Endothelial cell (in vitro differentiated cells): ENCODE results near the gene FABP6. TPM values are rescaled to one million over a fixed set of nuclear protein-coding genes. Genes with fewer than 3 reads are reported as not detected.

ENCODE experiments used
- DNase-seq: peaks from one replicate; pipeline ENCODE4 v3.0.0; 2021; ENCODE audit warnings: low spot score
- H3K27ac Mint-ChIP-seq: one replicate; pipeline ENCODE4 v1.8.0; 2021; ENCODE audit warnings: mixed read lengths, inconsistent platforms; ENCODE audit not compliant: unreplicated experiment
- H3K27me3 Mint-ChIP-seq: one replicate; pipeline ENCODE4 v1.8.0; 2021; ENCODE audit warnings: mild to moderate bottlenecking, moderate library complexity, mixed read lengths, inconsistent platforms; ENCODE audit not compliant: unreplicated experiment
- H3K36me3 Mint-ChIP-seq: one replicate; pipeline ENCODE4 v1.8.0; 2021; ENCODE audit warnings: mild to moderate bottlenecking, low read depth, mixed read lengths, inconsistent platforms; ENCODE audit not compliant: unreplicated experiment
- H3K4me1 Mint-ChIP-seq: one replicate; pipeline ENCODE4 v1.8.0; 2021; ENCODE audit warnings: mild to moderate bottlenecking, mixed read lengths, inconsistent platforms; ENCODE audit not compliant: unreplicated experiment
- H3K4me3 Mint-ChIP-seq: one replicate; pipeline ENCODE4 v1.8.0; 2021; ENCODE audit warnings: mild to moderate bottlenecking, mixed read lengths, inconsistent platforms; ENCODE audit not compliant: unreplicated experiment
- H3K9me3 Mint-ChIP-seq: one replicate; pipeline ENCODE4 v1.8.0; 2021; ENCODE audit warnings: mixed read lengths, inconsistent platforms; ENCODE audit not compliant: unreplicated experiment
- CTCF ChIP-seq: fragments of 200-600 bp; sonication (generic); IDR thresholded peaks from one replicate; pipeline ENCODE4 v1.5.0; 2021; ENCODE audit warnings: antibody characterized with exemption; ENCODE audit not compliant: unreplicated experiment
- total RNA-seq: library from RNA; stranded (reverse); fragmentation: NEBNext Ultra II Directional; extraction: Animal tissue kit (Norgen Biotek cat#: 25700); gene quantifications from one replicate; pipeline ENCODE4 v1.2.1, GENCODE V29; 2021; ENCODE audit not compliant: unreplicated experiment

FABP6 gene
- total RNA-seq, 1 donor from 2014 or later: 1.2 TPM

GRCh38 chr5:160286947-160287346 lies 57.6 kb downstream of the FABP6 start:
- Mint-ChIP-seq H3K36me3 (peaks cover 12% of the 10 kb centered on the region), H3K27me3 (peaks cover 7% of the 10 kb centered on the region), H3K4me3 (no peak overlapping the region), H3K9me3 (no peaks in the 10 kb centered on the region), H3K4me1 (peaks cover 32% of the 10 kb centered on the region), H3K27ac (no peak overlapping the region)
- TF ChIP-seq CTCF: no peak
- no peak for DNase-seq

GRCh38 chr5:160287378-160288051 lies 58.2 kb downstream of the FABP6 start:
- peak; percentile 47 for DNase-seq
- H3K27me3 Mint-ChIP-seq: peaks cover 7% of the 10 kb centered on the region
- no peak for TF ChIP-seq CTCF
- H3K4me1 Mint-ChIP-seq: peaks cover 27% of the 10 kb centered on the region
- H3K27ac Mint-ChIP-seq: no peak overlapping the region
- no peak overlapping the region for H3K4me3 Mint-ChIP-seq
- peaks cover 12% of the 10 kb centered on the region for H3K36me3 Mint-ChIP-seq
- H3K9me3 Mint-ChIP-seq: no peaks in the 10 kb centered on the region

Other genes starting within 250 kb of the FABP6 start
- gene TTC1, start 220.4 kb upstream of the FABP6 start, total RNA-seq: 49.8 TPM
- gene PWWP2A, start 110.1 kb upstream of the FABP6 start, total RNA-seq: 49.2 TPM
- gene CCNJL, start 83.1 kb downstream of the FABP6 start, total RNA-seq: 65.0 TPM
- not detected for gene C1QTNF2, start 141.1 kb downstream of the FABP6 start, total RNA-seq
- gene FAM200C, start 170.5 kb downstream of the FABP6 start, total RNA-seq: 3.2 TPM
- gene SLU7, start 189.6 kb downstream of the FABP6 start, total RNA-seq: 53.1 TPM
- gene PTTG1, start 192.3 kb downstream of the FABP6 start, total RNA-seq: 25.1 TPM